Stimulated activated CD4-positive, alpha-beta T cell treated with anti-CD3 and anti-CD28 coated beads, Interleukin-1b, Interleukin-23, amount 100 ng/mL, for 1 hour (primary cell): ENCODE data around the gene SLC16A10.

Experiments used
- DNase-seq, 2 donors: peaks; one replicate each; pipeline ENCODE4 v3.0.0-alpha.2; 2020; ENCODE audit warnings: low read depth in 2 of 2

SLC16A10 gene

DNA sequence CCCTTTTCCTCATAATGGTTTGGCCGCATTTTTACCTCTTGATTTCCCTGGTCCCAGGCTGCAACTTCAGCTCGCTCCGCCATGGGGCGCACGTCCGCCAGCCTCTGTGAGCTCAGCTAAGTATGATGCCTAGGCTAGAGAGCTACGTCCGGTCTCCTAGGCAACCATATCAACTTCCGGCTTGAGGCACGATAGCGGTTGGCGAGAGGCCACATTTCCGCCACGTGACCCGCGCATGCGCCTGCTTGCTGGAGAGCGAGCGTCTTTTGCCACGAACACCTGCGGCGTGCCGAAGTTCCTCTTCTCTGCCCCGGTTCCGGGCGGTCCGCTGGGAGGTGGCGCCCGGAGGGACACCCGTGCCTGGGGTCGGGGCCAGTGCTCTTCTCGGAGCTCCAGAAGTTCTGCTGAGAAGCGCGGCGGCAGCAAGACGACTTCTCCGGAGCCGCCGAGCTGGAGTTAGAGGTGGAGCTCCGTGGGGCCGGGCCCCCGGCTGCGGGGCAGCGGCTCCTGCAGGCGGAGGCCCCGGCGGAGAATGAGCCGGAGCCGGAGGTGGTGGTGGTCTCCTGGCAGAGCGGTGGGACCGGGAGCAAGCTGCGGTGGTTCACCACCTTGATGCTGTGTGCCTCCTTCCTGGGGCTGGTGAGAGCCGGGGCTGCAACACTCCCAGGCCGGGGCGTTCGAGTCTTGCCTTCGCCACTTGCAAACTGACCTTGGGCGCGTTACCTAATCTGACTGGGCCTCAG lies 172.0 kb downstream of the SLC16A10 start:
- DNase-seq, result peak; percentile 94 to 97

DNA sequence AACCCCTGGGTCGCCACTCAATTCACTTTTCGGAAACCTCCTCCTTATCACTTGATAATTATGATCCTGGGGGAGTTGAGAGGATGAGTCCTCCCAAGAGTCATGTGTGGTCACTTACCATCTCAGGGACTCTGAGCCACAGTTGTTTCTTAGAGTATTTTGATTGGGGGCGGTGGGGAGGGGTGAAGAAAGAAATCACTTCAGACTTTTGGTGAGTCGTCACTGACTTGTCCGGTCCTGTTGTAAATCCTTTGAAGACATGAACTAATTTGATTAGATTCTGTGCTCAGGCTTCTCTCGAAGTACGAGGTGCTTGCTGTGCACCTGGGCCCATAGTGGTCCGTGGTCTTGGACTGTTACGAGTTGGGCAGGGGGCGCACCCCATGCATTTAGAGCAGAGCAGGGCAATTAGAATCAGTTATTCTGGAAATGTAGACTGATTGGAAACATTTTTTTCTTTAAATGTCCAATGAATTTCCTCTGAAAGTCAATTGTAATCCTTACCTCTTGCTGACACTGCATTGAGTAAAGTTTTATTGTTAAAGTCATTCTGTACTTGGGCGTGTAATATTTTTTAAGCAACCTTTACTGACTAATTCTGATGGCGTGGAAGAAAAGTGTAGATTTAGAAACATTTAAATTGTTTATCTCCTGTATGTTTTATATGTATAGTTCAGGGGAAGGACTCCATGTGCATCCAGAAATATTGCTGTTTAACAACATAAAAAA lies 173.4 kb downstream of the SLC16A10 start:
- no peak for DNase-seq

DNA sequence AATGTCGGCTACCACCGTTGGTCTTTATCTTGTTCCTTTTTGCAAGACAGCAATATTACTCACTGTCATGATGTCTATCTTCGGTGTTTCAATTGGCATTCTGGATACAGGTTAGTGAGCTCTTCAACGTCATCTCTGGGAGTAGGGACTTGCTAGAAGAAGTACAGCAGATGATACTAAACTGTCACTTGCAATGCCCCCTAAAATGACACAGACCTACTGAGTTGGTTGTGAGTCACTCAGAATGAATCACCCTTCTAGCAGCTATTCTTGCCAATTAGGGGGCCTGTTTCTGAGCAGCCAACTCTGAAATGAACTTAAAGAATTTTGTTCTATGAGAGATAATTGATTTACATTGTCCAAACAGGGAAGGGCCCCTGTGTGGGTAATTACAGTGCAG lies 176.5 kb downstream of the SLC16A10 start:
- no peak for DNase-seq

DNA sequence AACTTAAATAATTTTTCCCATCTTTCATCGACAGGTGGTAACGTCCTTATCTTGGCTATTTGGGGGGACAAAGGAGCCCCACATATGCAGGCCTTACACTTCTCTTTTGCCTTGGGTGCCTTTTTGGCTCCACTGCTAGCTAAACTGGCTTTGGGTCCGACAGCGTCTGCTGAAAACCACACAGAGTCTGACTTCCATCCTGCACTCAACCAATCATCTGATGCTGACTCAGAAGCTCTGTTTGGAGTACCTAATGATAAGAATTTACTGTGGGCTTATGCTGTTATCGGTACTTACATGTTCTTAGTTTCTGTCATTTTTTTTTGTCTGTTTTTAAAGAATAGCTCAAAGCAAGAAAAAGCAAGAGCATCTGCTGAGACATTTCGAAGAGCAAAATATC lies 178.5 kb downstream of the SLC16A10 start:
- no peak for DNase-seq

DNA sequence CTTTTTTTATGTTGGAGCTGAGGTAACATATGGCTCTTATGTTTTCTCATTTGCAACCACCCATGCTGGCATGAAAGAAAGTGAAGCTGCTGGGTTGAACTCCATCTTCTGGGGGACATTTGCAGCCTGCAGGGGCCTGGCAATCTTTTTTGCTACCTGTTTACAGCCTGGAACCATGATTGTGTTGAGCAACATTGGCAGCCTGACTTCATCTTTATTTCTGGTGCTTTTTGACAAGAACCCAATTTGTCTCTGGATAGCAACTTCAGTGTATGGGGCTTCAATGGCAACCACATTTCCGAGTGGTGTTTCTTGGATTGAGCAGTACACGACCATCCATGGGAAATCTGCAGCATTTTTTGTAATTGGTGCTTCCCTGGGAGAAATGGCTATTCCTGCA lies 179.0 kb downstream of the SLC16A10 start:
- DNase-seq, result no peak

DNA sequence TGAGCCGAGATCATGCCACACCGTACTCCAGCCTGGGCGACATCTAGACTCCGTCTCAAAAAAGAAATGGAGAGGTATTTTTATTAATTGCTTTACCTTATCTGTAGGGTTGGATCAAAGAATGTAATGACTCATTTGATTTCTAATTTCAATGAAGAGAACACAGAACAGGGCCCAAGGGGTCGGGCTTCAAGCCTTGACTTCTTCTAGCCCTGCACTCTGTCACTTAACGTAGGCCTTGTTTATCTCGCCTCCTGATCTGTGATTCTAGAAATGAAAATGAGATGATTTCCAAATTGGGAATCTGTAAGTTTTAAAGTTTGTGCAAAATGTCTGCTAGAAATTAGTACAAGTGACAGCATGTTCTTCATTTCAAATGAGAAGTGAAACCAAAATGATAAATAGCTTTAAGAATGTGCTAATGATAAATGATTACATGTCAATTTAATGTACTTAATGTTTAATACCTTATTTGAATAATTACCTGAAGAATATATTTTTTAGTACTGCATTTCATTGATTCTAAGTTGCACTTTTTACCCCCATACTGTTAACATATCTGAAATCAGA lies 180.5 kb downstream of the SLC16A10 start:
- DNase-seq, result no peak

DNA sequence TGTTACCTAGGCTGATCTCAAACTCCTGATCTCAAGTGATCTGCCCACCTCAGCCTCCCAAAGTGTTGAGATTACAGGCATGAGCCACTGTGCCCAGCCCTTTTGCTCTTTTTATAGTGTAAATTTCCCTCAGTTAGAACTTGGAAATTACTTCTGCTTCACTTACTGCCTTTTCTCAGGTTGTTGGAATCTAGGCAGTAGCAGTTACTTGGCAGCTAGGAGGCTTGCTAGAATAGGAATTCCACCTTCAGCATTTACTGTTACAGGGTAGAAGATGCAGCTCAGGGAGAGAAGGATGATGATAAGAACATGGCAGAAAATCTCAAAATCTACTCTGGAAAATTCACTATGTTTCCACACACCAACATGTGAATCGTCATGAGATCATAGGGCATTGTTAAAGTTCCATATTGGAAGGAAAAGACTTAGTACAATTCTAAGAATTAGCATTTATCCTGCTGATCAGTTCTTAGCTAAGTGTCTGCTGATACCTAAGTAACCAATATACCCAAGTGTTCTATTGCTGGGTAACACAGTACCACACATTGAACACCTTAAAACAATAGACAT lies 182.2 kb downstream of the SLC16A10 start:
- no peak for DNase-seq

DNA sequence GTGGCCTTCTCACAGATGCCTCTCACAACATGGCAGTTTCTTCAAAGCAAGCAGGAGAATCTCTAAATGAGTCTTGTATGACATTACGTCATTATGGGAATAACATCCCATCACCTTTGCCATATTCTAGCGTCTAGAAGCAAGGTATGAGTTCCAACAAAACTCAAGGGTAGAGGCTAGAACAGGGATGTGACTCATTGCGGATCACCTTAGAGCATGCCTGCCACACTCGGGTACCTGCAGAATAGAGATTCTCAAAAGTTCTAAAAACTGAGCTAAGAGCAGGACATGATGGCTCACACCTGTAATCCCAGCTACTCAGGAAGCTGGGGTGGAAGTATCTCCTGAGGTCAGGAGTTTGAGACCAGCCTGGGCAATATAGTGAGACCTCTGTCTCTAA lies 182.8 kb downstream of the SLC16A10 start:
- no peak for DNase-seq

DNA sequence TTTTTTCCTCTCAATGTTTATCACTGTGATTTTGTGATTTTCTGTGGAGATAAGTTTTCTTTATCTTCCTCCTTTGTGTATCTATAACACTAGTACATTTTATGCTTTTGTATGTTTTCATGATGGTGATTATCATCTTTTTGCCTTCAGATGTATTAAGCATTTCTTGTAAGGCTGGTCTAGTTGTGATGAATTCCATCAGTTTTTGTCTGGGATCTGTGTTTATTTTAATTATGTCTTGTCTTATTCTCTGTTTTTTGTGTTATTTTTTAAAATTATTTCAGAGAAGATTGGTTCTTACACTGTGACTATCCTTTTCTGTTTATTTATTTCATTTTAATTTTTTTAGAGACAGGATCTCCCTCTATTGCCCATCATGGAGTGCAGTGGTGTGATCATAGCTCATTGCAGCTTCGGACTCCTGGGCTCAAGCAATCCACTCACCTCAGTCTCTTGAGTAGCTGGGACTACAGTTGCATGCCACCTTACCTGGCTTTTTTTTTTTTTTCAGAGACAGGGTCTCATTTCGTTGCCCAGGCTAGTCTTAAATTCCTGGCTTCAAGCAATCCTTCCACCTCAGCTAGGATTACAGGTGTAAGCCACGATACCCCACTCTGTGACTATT lies 187.4 kb downstream of the SLC16A10 start:
- DNase-seq, result no peak

DNA sequence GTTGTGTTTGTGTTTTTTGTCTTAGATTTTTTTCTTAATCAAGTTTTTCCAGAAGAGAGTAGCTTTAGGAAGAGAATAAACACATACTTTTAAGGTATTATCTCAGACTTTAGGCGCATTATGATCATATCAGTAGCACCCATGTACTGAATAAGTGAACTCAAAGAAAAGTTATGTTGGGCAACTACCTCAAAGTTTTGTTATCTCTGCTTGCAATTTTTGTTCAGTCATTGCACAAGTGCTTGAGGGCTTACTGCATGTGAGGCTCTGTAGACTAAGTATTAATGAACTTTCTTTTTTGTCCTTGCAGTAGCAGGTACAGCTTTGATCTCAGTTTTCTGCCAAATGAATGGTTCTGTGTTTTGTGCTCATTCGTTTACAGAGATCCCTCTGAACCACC lies 189.0 kb downstream of the SLC16A10 start:
- no peak for DNase-seq

DNA sequence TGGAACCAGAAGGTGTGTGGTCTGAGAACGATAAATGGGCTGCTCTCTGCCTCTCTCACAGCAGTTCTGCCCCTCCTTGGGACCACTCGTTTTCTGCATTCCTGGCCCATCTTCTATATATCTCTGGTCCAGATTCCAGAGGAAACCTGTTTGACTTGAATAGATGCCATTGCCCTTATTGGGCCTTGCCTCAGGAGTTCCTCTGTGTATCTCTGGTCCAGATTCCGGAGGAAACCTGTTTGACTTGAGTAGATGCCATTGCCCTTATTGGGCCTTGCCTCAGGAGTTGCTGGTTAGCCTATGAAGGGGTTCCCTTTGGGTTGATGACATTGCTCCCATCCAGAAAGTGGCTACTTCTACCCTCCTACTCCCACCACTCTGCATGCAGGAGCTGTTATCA lies 189.4 kb downstream of the SLC16A10 start:
- no peak for DNase-seq

DNA sequence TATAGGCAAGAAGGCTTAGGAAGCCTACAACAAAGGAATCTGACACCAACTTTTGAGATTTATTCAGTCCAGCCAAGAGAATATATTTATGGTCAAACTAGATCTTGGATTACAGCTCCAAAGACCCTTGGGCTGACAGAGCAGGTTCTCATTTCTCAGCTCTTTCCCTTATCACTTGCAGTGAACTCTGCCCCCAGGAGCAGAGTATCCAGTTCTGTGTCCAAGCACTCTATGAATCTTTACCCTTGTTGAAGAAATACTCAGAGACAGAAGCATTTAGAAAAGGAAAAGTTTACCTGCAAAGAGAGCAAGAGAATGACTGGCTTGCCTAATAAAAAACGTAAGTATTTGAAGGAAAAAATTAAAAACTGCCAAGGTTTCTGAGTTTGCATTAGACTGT lies 190.5 kb downstream of the SLC16A10 start:
- no peak for DNase-seq

DNA sequence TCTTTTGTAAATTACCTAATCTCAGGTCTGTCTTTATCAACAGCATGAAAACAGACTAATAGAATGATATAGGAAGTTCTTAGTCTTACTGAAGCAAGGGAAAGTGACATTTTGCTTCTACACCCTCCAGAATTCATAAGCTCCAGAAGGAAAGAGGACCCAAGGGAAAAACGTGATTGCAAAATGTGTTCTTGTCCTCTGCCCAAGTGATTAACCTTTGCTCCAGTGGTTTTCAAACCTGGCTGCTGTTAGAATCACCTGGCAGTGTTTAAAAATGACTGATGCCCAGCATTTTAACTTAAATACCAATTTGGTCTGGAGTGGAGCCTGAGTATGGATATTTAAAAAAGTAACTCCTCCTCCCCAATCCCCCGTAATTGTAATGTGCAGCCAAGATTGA lies 191.4 kb downstream of the SLC16A10 start:
- no peak for DNase-seq

DNA sequence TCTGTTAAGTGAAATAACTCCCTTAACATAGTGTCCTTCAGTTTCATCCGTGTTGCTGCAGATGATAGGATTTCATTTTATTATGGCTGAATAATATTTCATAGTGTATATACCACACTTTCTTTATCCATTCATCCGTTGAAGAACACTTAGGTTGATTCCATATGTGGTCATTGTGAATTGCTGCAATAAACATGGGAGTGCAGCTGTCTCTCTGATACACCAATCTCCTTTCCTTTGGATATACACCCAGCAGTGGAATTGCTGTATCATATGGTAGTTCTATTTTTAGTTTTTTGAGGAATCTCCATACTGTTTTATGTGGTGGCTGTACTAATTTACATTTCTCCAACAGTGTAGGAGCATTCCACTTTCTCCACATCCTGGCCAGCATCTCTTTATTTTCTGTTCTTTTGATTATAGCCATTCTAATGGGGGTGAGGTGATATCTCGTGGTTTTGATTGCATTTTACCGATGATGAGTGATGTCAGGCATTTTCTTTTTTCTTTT lies 193.2 kb downstream of the SLC16A10 start:
- no peak for DNase-seq
